ENCODE data around the gene CLDN6.

DNA sequence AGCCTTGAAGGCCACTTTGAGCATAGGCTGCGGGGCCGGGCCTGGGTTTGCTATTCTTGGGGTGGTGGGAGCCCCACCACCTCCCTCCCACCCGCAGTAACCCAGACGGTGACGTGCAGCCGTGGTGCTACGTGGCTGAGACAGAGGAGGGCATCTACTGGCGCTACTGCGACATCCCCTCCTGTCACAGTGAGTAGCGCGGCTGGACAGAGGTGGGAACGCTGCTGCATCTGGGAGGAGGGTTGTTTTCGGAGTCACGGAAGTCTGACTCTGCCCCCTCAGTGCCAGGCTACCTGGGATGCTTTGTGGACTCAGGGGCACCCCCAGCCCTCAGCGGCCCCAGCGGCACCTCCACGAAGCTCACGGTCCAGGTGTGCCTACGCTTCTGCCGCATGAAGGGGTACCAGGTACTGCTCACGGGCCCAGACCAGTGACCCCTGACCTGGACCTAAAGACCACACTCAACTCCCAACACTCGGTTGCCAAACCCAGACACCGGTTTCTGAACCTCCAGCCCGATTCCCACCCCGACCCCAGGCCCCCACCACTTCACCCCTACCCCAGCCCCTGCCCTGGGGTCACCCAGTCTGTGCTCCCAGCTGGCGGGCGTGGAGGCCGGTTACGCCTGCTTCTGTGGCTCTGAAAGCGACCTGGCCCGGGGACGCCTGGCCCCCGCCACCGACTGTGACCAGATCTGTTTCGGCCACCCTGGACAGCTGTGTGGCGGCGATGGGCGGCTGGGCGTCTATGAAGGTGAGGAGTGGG is 51.8 kb downstream of the CLDN6 start:
- TF ChIP-seq, protein P1, sequence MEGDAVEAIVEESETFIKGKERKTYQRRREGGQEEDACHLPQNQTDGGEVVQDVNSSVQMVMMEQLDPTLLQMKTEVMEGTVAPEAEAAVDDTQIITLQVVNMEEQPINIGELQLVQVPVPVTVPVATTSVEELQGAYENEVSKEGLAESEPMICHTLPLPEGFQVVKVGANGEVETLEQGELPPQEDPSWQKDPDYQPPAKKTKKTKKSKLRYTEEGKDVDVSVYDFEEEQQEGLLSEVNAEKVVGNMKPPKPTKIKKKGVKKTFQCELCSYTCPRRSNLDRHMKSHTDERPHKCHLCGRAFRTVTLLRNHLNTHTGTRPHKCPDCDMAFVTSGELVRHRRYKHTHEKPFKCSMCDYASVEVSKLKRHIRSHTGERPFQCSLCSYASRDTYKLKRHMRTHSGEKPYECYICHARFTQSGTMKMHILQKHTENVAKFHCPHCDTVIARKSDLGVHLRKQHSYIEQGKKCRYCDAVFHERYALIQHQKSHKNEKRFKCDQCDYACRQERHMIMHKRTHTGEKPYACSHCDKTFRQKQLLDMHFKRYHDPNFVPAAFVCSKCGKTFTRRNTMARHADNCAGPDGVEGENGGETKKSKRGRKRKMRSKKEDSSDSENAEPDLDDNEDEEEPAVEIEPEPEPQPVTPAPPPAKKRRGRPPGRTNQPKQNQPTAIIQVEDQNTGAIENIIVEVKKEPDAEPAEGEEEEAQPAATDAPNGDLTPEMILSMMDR (IDR thresholded peaks at IDR 0.05; ENCODE audit: low read depth, low read length): no peak
- TF ChIP-seq EZH2phosphoT487 (IDR thresholded peaks at IDR 0.05; ENCODE audit: low read depth): no peak

Data from OCI-LY3 (cell line).